Gastrocnemius medialis (tissue), 4 donors: ENCODE data around the gene TBK1. TPM values are rescaled to one million over a fixed set of nuclear protein-coding genes. Genes with fewer than 3 reads are reported as not detected.

Experiments
- ATAC-seq, 2 donors: fragments of 150-250 bp; one replicate each; pipeline ENCODE4 v1.9.1; 2016
- DNase-seq, 2 donors: peaks; one replicate each; pipeline ENCODE4 v3.0.0-alpha.2; 2019
- H3K27ac ChIP-seq, 4 donors: fragments of 200-600 bp; sonication (generic); 1 replicate in 1 of 4; 2 replicates in 3 of 4; pipeline ENCODE4 v1.5.1; 2016 to 2018; ENCODE audit warnings: mild to moderate bottlenecking in 2 of 4, moderate library complexity in 1 of 4
- H3K27me3 ChIP-seq, 3 donors: fragments of 200-600 bp; sonication (generic) in 2 of 3; 1 replicate in 1 of 3; 2 replicates in 2 of 3; pipeline versions ENCODE4 v1.5.1 to v1.6.0; 2016 to 2019; ENCODE audit warnings: mild to moderate bottlenecking in 1 of 3, moderate library complexity in 1 of 3
- H3K36me3 ChIP-seq, 2 donors: fragments of 200-600 bp; sonication (generic) in 1 of 2; one replicate each; pipeline ENCODE4 v1.5.1; 2017 to 2018
- H3K4me1 ChIP-seq, 2 donors: fragments of 200-600 bp; sonication (generic) in 1 of 2; one replicate each; pipeline ENCODE4 v1.5.1; 2016 to 2017; ENCODE audit warnings: mild to moderate bottlenecking in 2 of 2
- H3K4me3 ChIP-seq, 4 donors: fragments of 200-600 bp; sonication (generic) in 3 of 4; 1 replicate in 1 of 4; 2 replicates in 3 of 4; pipeline ENCODE4 v1.5.1; 2016 to 2019; ENCODE audit warnings: mild to moderate bottlenecking in 2 of 4
- H3K9me3 ChIP-seq, 3 donors: fragments of 200-600 bp; sonication (generic) in 2 of 3; 1 replicate in 1 of 3; 2 replicates in 2 of 3; pipeline ENCODE4 v1.5.1; 2016 to 2019
- POLR2A ChIP-seq, 2 donors: fragments of 450-650 bp; IDR thresholded peaks; one replicate each; pipeline ENCODE4 v1.6.1; 2017; ENCODE audit warnings: antibody characterized with exemption in 2 of 2, mild to moderate bottlenecking in 2 of 2, moderate library complexity in 2 of 2
- in situ Hi-C, 4 donors: fragments of 200-750 bp; cut with MboI; loops; one replicate each; pipeline versions ENCODE4 v1.15.0 to v1.8.0; 2017; ENCODE audit warnings: low sequenced_read_pairs in 4 of 4
- intact Hi-C: fragments of 100-400 bp; cut with DNase I; formaldehyde crosslinking; loops from one replicate; pipeline ENCODE4 v1.15.1; 2023; ENCODE audit warnings: low total_unique reads
- total RNA-seq, 4 donors: library from RNA; depleted of rRNA; stranded (reverse); fragments of >200 nt; gene quantifications; one replicate each; pipeline versions ENCODE4 v1.1.0 to v1.2.3, GENCODE V29; 2016
- TF ChIP-seq, protein P1 (sequence below), 5 experiments: fragments of 450-650 bp in 3 of 5; fragments of 200-600 bp in 2 of 5; sonication (generic) in 2 of 5; IDR thresholded peaks in 4 of 5; conservative IDR thresholded peaks in 1 of 5; 1 replicate in 4 of 5; 2 replicates in 1 of 5; pipeline ENCODE4 v1.5.1; 2016 to 2019; ENCODE audit warnings: antibody characterized with exemption in 5 of 5, mild to moderate bottlenecking in 3 of 5, moderate library complexity in 3 of 5

TBK1 gene
- total RNA-seq, 4 donors from 2014 or later = 20.1 to 40.8 (median 27.6) TPM

DNA sequence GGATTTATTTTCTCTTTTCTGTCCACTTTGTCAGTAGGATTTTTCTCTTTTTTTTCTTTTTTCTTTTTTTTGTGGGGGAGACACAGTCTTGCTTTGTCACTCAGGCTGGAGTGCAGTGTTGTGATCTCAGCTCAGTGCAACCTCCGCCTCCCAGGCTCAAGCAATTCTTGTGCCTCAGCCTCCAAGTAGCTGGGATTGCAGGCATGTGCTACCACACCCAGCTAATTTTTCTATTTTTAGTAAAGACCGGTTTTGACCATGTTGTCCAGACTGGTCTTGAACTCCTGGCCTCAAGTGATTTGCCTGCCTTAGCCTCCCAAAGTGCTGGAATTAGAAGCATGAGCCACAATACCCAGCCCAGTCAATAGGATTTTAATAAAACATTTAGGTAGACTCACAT is 21.0 kb upstream of the TBK1 start:
- H3K4me3 ChIP-seq = no peak overlapping the region
- TF ChIP-seq, protein P1, sequence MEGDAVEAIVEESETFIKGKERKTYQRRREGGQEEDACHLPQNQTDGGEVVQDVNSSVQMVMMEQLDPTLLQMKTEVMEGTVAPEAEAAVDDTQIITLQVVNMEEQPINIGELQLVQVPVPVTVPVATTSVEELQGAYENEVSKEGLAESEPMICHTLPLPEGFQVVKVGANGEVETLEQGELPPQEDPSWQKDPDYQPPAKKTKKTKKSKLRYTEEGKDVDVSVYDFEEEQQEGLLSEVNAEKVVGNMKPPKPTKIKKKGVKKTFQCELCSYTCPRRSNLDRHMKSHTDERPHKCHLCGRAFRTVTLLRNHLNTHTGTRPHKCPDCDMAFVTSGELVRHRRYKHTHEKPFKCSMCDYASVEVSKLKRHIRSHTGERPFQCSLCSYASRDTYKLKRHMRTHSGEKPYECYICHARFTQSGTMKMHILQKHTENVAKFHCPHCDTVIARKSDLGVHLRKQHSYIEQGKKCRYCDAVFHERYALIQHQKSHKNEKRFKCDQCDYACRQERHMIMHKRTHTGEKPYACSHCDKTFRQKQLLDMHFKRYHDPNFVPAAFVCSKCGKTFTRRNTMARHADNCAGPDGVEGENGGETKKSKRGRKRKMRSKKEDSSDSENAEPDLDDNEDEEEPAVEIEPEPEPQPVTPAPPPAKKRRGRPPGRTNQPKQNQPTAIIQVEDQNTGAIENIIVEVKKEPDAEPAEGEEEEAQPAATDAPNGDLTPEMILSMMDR (IDR thresholded peaks at IDR 0.05 in 4 of 5, conservative IDR thresholded peaks at IDR 0.05 in 1 of 5) = no peak
- TF ChIP-seq POLR2A (IDR thresholded peaks at IDR 0.05) = no peak
- no peaks in the 10 kb centered on the region for H3K9me3 ChIP-seq
- intact Hi-C loops = no loop called here
- H3K27ac ChIP-seq = no peak overlapping the region
- DNase-seq = no peak
- no peaks in the 10 kb centered on the region for H3K4me1 ChIP-seq
- no peak for ATAC-seq
- peaks cover 6 to 100% of the 10 kb centered on the region in 2 donors for H3K36me3 ChIP-seq
- H3K27me3 ChIP-seq = no peaks in the 10 kb centered on the region
- in situ Hi-C loops = no loop called here

- H3K9me3 ChIP-seq = no peaks in the 10 kb centered on the region
- H3K4me3 ChIP-seq = no peak overlapping the region
- DNase-seq = no peak
- TF ChIP-seq, protein P1 (IDR thresholded peaks at IDR 0.05 in 4 of 5, conservative IDR thresholded peaks at IDR 0.05 in 1 of 5) = no peak
- TF ChIP-seq POLR2A (IDR thresholded peaks at IDR 0.05) = no peak
- in situ Hi-C loops = no loop called here
- H3K27me3 ChIP-seq = no peaks in the 10 kb centered on the region
- peaks cover 6 to 100% of the 10 kb centered on the region in 2 donors for H3K36me3 ChIP-seq
- no peak for ATAC-seq
- intact Hi-C loops = no loop called here
- H3K4me1 ChIP-seq = no peaks in the 10 kb centered on the region
- no peak overlapping the region for H3K27ac ChIP-seq
These were observed 20.1 kb upstream of the TBK1 start for GRCh38 chr12:64431791-64432190.

- DNase-seq (no peak), ATAC-seq (no peak)
- Histone ChIP-seq H3K27ac (no peak overlapping the region), H3K4me3 (no peak overlapping the region), H3K36me3 (peaks cover under 1 to 97% of the 10 kb centered on the region in 2 donors), H3K9me3 (no peaks in the 10 kb centered on the region), H3K27me3 (no peaks in the 10 kb centered on the region), H3K4me1 (no peaks in the 10 kb centered on the region)
- TF ChIP-seq, protein P1 (IDR thresholded peaks at IDR 0.05 in 4 of 5, conservative IDR thresholded peaks at IDR 0.05 in 1 of 5) = no peak
- no peak for TF ChIP-seq POLR2A (IDR thresholded peaks at IDR 0.05)
- in situ Hi-C loops = no loop called here
- intact Hi-C loops = no loop called here
These were observed 18.0 kb upstream of the TBK1 start for GRCh38 chr12:64433915-64434314.

DNA sequence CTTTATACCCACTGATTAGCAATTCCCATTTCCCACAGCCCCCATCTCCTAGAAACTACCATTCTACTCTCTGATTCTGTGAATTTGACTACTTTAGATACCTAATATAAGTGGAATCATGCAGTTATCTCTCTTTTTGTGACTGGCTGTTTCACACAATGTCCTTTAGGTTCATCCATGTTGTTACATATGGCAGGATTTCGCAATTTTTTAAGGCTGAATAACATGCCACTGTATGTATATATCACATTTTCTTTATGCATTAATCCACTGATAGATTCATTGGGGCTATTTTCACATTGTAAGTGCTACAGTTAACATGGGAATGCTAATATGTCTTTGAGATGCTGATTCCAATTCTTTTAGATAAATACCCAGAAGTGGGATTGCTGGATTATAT is 11.8 kb upstream of the TBK1 start:
- intact Hi-C loops (no loop called here), in situ Hi-C loops (no loop called here)
- DNase-seq = no peak
- Histone ChIP-seq H3K4me1 (no peaks in the 10 kb centered on the region), H3K27me3 (no peaks in the 10 kb centered on the region), H3K27ac (no peak overlapping the region), H3K9me3 (no peaks in the 10 kb centered on the region), H3K36me3 (peaks cover 0 to 87% of the 10 kb centered on the region in 2 donors), H3K4me3 (no peak overlapping the region)
- ATAC-seq = no peak
- TF ChIP-seq, protein P1 (IDR thresholded peaks at IDR 0.05 in 4 of 5, conservative IDR thresholded peaks at IDR 0.05 in 1 of 5) = no peak
- TF ChIP-seq POLR2A (IDR thresholded peaks at IDR 0.05) = no peak

DNA sequence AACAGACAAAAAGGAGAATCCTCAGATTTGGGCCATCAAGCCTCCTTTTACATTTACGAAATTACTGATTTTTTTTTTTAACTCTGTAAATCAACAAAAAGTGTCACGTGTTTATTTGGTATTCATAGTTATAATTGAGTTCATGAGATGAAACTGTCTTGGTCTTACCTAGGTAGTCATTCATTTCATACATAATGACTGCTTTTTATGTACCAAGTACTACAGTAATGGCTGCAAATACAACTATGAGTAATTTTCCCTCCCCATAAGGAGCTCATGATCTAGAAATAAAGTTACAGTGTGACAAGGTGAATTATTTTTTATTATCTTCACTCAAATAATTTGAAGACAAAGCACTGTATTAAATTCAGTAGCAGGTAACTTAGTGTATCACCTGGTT is 6.4 kb upstream of the TBK1 start:
- in situ Hi-C loops = no loop called here
- TF ChIP-seq, protein P1 (IDR thresholded peaks at IDR 0.05 in 4 of 5, conservative IDR thresholded peaks at IDR 0.05 in 1 of 5) = no peak
- TF ChIP-seq POLR2A (IDR thresholded peaks at IDR 0.05) = no peak
- ATAC-seq (no peak), DNase-seq (no peak)
- H3K9me3 ChIP-seq = no peaks in the 10 kb centered on the region
- H3K27ac ChIP-seq = no peak overlapping the region
- intact Hi-C loops = no loop called here
- no peak overlapping the region for H3K4me3 ChIP-seq
- H3K4me1 ChIP-seq = no peaks in the 10 kb centered on the region
- no peaks in the 10 kb centered on the region for H3K27me3 ChIP-seq
- peaks cover 0 to 70% of the 10 kb centered on the region in 2 donors for H3K36me3 ChIP-seq
